Embryonic facial prominence (tissue), 1 donor: Measurements from ENCODE around the gene LAMB1.
"Not testable (repeated sequence)": the region's sequence is repeated elsewhere in the genome, so short reads cannot be mapped to it uniquely, and the experiment has no call there.

ENCODE experiments used
- DNase-seq: peaks from one replicate; pipeline ENCODE4 v3.0.0-alpha.2; 2016; ENCODE audit errors: extremely low spot score

LAMB1 gene

GRCh38 chr7:108002726-108003598 lies at the start of gene LAMB1:
TSS of gene LAMB1 (minus strand) at chr7:108003161. CDS start at chr7:108002885, 276 bp downstream.
- DNase-seq = no peak

GRCh38 chr7:108051454-108051853 lies 48.5 kb upstream of the LAMB1 start:
- no peak for DNase-seq

GRCh38 chr7:108049962-108050361 lies 47.0 kb upstream of the LAMB1 start:
- DNase-seq = no peak

- DNase-seq = no peak
Observed at GRCh38 chr7:108048422-108048821, 45.5 kb upstream of the LAMB1 start.

- no peak for DNase-seq
Observed at GRCh38 chr7:108046952-108047506, 44.1 kb upstream of the LAMB1 start.

- no peak for DNase-seq
Observed at GRCh38 chr7:108045669-108046068, 42.7 kb upstream of the LAMB1 start.

GRCh38 chr7:108045154-108045553 lies 42.2 kb upstream of the LAMB1 start:
- no peak for DNase-seq

GRCh38 chr7:108044345-108044744 lies 41.4 kb upstream of the LAMB1 start:
- no peak for DNase-seq

GRCh38 chr7:108038986-108039385 lies 36.0 kb upstream of the LAMB1 start:
- DNase-seq = no peak

GRCh38 chr7:108037741-108038140 lies 34.8 kb upstream of the LAMB1 start:
- no peak for DNase-seq

GRCh38 chr7:108037140-108037539 lies 34.2 kb upstream of the LAMB1 start:
- DNase-seq = no peak

GRCh38 chr7:108034586-108034985 lies 31.6 kb upstream of the LAMB1 start:
- no peak for DNase-seq

GRCh38 chr7:108033776-108034497 lies 31.0 kb upstream of the LAMB1 start:
- DNase-seq = no peak

GRCh38 chr7:108033309-108033708 lies 30.3 kb upstream of the LAMB1 start:
- DNase-seq = not testable (repeated sequence)

GRCh38 chr7:108030516-108030915 lies 27.6 kb upstream of the LAMB1 start:
- DNase-seq = no peak

- no peak for DNase-seq
Observed at GRCh38 chr7:108029034-108029433, 26.1 kb upstream of the LAMB1 start.

- no peak for DNase-seq
Observed at GRCh38 chr7:108028111-108028510, 25.1 kb upstream of the LAMB1 start.

GRCh38 chr7:108027239-108027638 lies 24.3 kb upstream of the LAMB1 start:
- no peak for DNase-seq

GRCh38 chr7:108026647-108027046 lies 23.7 kb upstream of the LAMB1 start:
- DNase-seq = no peak

GRCh38 chr7:108026116-108026515 lies 23.2 kb upstream of the LAMB1 start:
- DNase-seq = no peak

GRCh38 chr7:108024538-108024937 lies 21.6 kb upstream of the LAMB1 start:
- no peak for DNase-seq

GRCh38 chr7:108020585-108020984 lies 17.6 kb upstream of the LAMB1 start:
- DNase-seq = no peak

GRCh38 chr7:108018668-108019067 lies 15.7 kb upstream of the LAMB1 start:
- DNase-seq = no peak
